Right lung (tissue), 5 donors: ENCODE measurements around the gene METTL8. TPM values are rescaled to one million over a fixed set of nuclear protein-coding genes. Genes with fewer than 3 reads are reported as not detected.

ENCODE experiments used
- DNase-seq, 2 donors: peaks; one replicate each; pipeline ENCODE4 v3.0.0-alpha.2; 2013
- polyA plus RNA-seq, 5 donors: library from polyadenylated mRNA; unstranded; fragments of 120-200 nt; gene quantifications; one replicate each; pipeline versions ENCODE4 v1.2.1 to v1.2.3, GENCODE V29; 2013; ENCODE audit warnings: inconsistent platforms in 1 of 5, low replicate concordance in 1 of 5; ENCODE audit not compliant: insufficient read length in 5 of 5, insufficient read depth in 1 of 5

The METTL8 gene
- polyA plus RNA-seq, 5 donors: 8.6 to 16.8 (median 16.1) TPM

- no peak for DNase-seq
Measured at GRCh38 chr2:171346723-171347557, 86.8 kb downstream of the METTL8 start.

- DNase-seq: no peak
Measured at GRCh38 chr2:171345971-171346722, 87.6 kb downstream of the METTL8 start.

GRCh38 chr2:171344182-171344581 is 89.6 kb downstream of the METTL8 start:
- no peak for DNase-seq

- no peak for DNase-seq
Measured at GRCh38 chr2:171342067-171342413, 91.8 kb downstream of the METTL8 start.

- DNase-seq: no peak
Measured at GRCh38 chr2:171341394-171342066, 92.3 kb downstream of the METTL8 start.

GRCh38 chr2:171334946-171335345 is 98.8 kb downstream of the METTL8 start:
- DNase-seq: no peak

- no peak for DNase-seq
Measured at GRCh38 chr2:171334171-171334570, 99.6 kb downstream of the METTL8 start.

GRCh38 chr2:171330155-171330956 is 103.4 kb downstream of the METTL8 start:
- no peak for DNase-seq

- peak; percentile 36 to 42 for DNase-seq
Measured at GRCh38 chr2:171327043-171327496, 106.7 kb downstream of the METTL8 start.

GRCh38 chr2:171325886-171326585 is 107.8 kb downstream of the METTL8 start:
- DNase-seq: no peak

GRCh38 chr2:171323971-171324528 is 109.7 kb downstream of the METTL8 start:
- no peak for DNase-seq

- no peak for DNase-seq
Measured at GRCh38 chr2:171322928-171323327, 110.9 kb downstream of the METTL8 start.

- DNase-seq: no peak
Measured at GRCh38 chr2:171320731-171321130, 113.1 kb downstream of the METTL8 start.

- no peak for DNase-seq
Measured at GRCh38 chr2:171320208-171320621, 113.6 kb downstream of the METTL8 start.

- no peak for DNase-seq
Measured at GRCh38 chr2:171319164-171319810, 114.5 kb downstream of the METTL8 start.

GRCh38 chr2:171318463-171318934 is 115.3 kb downstream of the METTL8 start:
- peak in 1 of 2 donors; percentile 3 for DNase-seq

GRCh38 chr2:171317492-171318125 is 116.2 kb downstream of the METTL8 start:
- no peak for DNase-seq

- DNase-seq: no peak
Measured at GRCh38 chr2:171316755-171317337, 116.9 kb downstream of the METTL8 start.

GRCh38 chr2:171316220-171316619 is 117.6 kb downstream of the METTL8 start:
- DNase-seq: no peak
